WTC11 (cell line): ENCODE measurements around the gene TNIK. TPM values are rescaled to one million over a fixed set of nuclear protein-coding genes. Genes with fewer than 3 reads are reported as not detected.

ENCODE experiments used
- ATAC-seq: fragments of 200-7000 bp; cut with Tn5 transposase; 2 replicates; pipeline ENCODE4 v1.10.0; 2021; ENCODE audit warnings: mild to moderate bottlenecking, moderate library complexity
- CTCF ChIA-PET: fragments of 300-600 bp; sonication (Branson Sonifier 250); formaldehyde crosslinking; loops from one replicate; lab custom pipeline; 2021; ENCODE audit warnings: antibody characterized with exemption; lab: Charles Lee
- POLR2A ChIA-PET: fragments of 350-600 bp; sonication (Branson Sonifier 250); formaldehyde crosslinking; loops from one replicate; lab custom pipeline; 2021; ENCODE audit warnings: antibody characterized with exemption; lab: Charles Lee
- DNase-seq: peaks from one replicate; pipeline ENCODE4 v3.0.0; 2021; ENCODE audit warnings: low spot score
- H3K27ac Mint-ChIP-seq: 2 replicates; pipeline ENCODE4 v1.8.0; 2021; ENCODE audit warnings: mixed read lengths
- H3K27me3 Mint-ChIP-seq: 2 replicates; pipeline ENCODE4 v1.8.0; 2021; ENCODE audit warnings: low read depth, mild to moderate bottlenecking, moderate library complexity, mixed read lengths
- H3K36me3 Mint-ChIP-seq: 2 replicates; pipeline ENCODE4 v1.8.0; 2021; ENCODE audit warnings: mixed read lengths
- H3K4me1 Mint-ChIP-seq: 2 replicates; pipeline ENCODE4 v1.8.0; 2022; ENCODE audit warnings: mixed read lengths
- H3K4me3 Mint-ChIP-seq: 2 replicates; pipeline ENCODE4 v1.8.0; 2021; ENCODE audit warnings: mild to moderate bottlenecking, moderate library complexity, mixed read lengths
- H3K9me3 Mint-ChIP-seq: 2 replicates; pipeline ENCODE4 v1.8.0; 2021; ENCODE audit warnings: mixed read lengths
- CREB1 ChIP-seq: sonication (generic); formaldehyde crosslinking; IDR thresholded peaks from 2 replicates; pipeline ENCODE4 v1.8.0; 2023; ENCODE audit warnings: mild to moderate bottlenecking, missing genetic modification reagents
- E2F4 ChIP-seq: sonication (generic); formaldehyde crosslinking; IDR thresholded peaks from 2 replicates; pipeline ENCODE4 v1.8.1; 2022; ENCODE audit warnings: low read depth, mild to moderate bottlenecking, moderate library complexity, missing genetic modification reagents, borderline replicate concordance
- GABPB1 ChIP-seq: sonication (generic); formaldehyde crosslinking; IDR thresholded peaks from 2 replicates; pipeline ENCODE4 v1.8.1; 2023; ENCODE audit warnings: mild to moderate bottlenecking, missing genetic modification reagents
- HMGXB4 ChIP-seq: sonication (generic); formaldehyde crosslinking; IDR thresholded peaks from 2 replicates; pipeline ENCODE4 v1.8.1; 2023; ENCODE audit warnings: mild to moderate bottlenecking, moderate library complexity, missing genetic modification reagents
- MAX ChIP-seq: sonication (generic); formaldehyde crosslinking; IDR thresholded peaks from 2 replicates; pipeline ENCODE4 v1.8.0; 2022; ENCODE audit warnings: mild to moderate bottlenecking, missing genetic modification reagents
- NFATC4 ChIP-seq: fragments of 250-450 bp; sonication (Bioruptor Pico); IDR thresholded peaks from 2 replicates; pipeline ENCODE4 v1.9.0; 2021; ENCODE audit warnings: mild to moderate bottlenecking
- RELA ChIP-seq: sonication (generic); formaldehyde crosslinking; IDR thresholded peaks from 2 replicates; pipeline ENCODE4 v1.8.1; 2022; ENCODE audit warnings: missing genetic modification reagents, mild to moderate bottlenecking, borderline replicate concordance
- RORB ChIP-seq: fragments of 250-450 bp; sonication (Bioruptor Pico); IDR thresholded peaks from 2 replicates; pipeline ENCODE4 v1.9.0; 2021; ENCODE audit warnings: mild to moderate bottlenecking
- SOX15 ChIP-seq: fragments of 250-450 bp; sonication (Bioruptor Pico); IDR thresholded peaks from 2 replicates; pipeline ENCODE4 v1.9.0; 2021; ENCODE audit warnings: mild to moderate bottlenecking
- TEAD4 ChIP-seq: sonication (generic); formaldehyde crosslinking; IDR thresholded peaks from 2 replicates; pipeline ENCODE4 v1.8.0; 2022; ENCODE audit warnings: mild to moderate bottlenecking, missing genetic modification reagents
- TP53 ChIP-seq: sonication (generic); formaldehyde crosslinking; IDR thresholded peaks from 2 replicates; pipeline ENCODE4 v1.8.1; 2023; ENCODE audit warnings: mild to moderate bottlenecking, missing genetic modification reagents
- ZBTB21 ChIP-seq: sonication (generic); formaldehyde crosslinking; IDR thresholded peaks from 2 replicates; pipeline ENCODE4 v1.8.1; 2023; ENCODE audit warnings: mild to moderate bottlenecking, missing genetic modification reagents, borderline replicate concordance
- ZNF232 ChIP-seq: sonication (generic); formaldehyde crosslinking; IDR thresholded peaks from 2 replicates; pipeline ENCODE4 v1.8.0; 2022; ENCODE audit warnings: mild to moderate bottlenecking, missing genetic modification reagents
- ZNF425 ChIP-seq: fragments of 250-450 bp; sonication (Bioruptor Pico); conservative IDR thresholded peaks from 2 replicates; pipeline ENCODE4 v1.9.0; 2021; ENCODE audit warnings: mild to moderate bottlenecking
- total RNA-seq: library from RNA; stranded (reverse); gene quantifications from 3 replicates; pipeline ENCODE4 v1.2.3, GENCODE V29; 2021
- TF ChIP-seq, protein P1 (sequence below): fragments of 250-450 bp; sonication (Bioruptor Pico); IDR thresholded peaks from 2 replicates; pipeline ENCODE4 v1.9.0; 2021; ENCODE audit warnings: mild to moderate bottlenecking, borderline replicate concordance
- TF ChIP-seq, protein P2 (sequence below): sonication (generic); formaldehyde crosslinking; IDR thresholded peaks from 2 replicates; pipeline ENCODE4 v1.8.0; 2023; ENCODE audit warnings: missing genetic modification reagents
- TF ChIP-seq, protein P3 (sequence below): sonication (generic); formaldehyde crosslinking; IDR thresholded peaks from 2 replicates; pipeline ENCODE4 v1.8.0; 2022; ENCODE audit warnings: missing genetic modification reagents
- TF ChIP-seq, protein P4 (sequence below): sonication (generic); formaldehyde crosslinking; conservative IDR thresholded peaks from 2 replicates; pipeline ENCODE4 v1.8.1; 2023; ENCODE audit warnings: mild to moderate bottlenecking, low read depth, missing genetic modification reagents, moderate library complexity

Gene TNIK
- total RNA-seq, 1 experiment from 2014 or later: 50.3 TPM

DNA sequence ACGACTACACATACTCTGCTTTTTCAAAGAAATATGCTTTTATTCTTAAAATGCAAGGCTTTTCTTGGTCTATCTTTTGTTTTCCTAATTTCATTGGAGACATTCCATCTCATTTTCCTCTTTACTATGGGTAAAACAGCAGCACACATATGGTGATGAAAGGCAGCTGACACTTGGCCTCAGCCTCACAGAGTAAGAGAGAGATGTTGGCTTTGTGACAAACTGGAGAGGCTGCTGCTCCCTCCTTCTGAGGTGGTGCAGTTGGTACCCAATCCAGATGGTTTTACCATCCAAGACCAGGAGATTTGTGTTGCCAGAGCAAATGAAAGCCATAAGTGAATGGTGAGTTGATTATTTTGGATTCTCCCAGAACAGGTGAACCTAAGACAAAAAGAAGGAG, 420.5 kb downstream of the TNIK start:
- POLR2A ChIA-PET: no interaction called here
- no peak for TF ChIP-seq ZNF232 (CRISPR knock-in tag)
- no peak for TF ChIP-seq E2F4 (CRISPR knock-in tag)
- TF ChIP-seq HMGXB4 (CRISPR knock-in tag): no peak
- no peak for TF ChIP-seq RORB
- no peak for TF ChIP-seq CREB1 (CRISPR knock-in tag)
- TF ChIP-seq, protein P1, sequence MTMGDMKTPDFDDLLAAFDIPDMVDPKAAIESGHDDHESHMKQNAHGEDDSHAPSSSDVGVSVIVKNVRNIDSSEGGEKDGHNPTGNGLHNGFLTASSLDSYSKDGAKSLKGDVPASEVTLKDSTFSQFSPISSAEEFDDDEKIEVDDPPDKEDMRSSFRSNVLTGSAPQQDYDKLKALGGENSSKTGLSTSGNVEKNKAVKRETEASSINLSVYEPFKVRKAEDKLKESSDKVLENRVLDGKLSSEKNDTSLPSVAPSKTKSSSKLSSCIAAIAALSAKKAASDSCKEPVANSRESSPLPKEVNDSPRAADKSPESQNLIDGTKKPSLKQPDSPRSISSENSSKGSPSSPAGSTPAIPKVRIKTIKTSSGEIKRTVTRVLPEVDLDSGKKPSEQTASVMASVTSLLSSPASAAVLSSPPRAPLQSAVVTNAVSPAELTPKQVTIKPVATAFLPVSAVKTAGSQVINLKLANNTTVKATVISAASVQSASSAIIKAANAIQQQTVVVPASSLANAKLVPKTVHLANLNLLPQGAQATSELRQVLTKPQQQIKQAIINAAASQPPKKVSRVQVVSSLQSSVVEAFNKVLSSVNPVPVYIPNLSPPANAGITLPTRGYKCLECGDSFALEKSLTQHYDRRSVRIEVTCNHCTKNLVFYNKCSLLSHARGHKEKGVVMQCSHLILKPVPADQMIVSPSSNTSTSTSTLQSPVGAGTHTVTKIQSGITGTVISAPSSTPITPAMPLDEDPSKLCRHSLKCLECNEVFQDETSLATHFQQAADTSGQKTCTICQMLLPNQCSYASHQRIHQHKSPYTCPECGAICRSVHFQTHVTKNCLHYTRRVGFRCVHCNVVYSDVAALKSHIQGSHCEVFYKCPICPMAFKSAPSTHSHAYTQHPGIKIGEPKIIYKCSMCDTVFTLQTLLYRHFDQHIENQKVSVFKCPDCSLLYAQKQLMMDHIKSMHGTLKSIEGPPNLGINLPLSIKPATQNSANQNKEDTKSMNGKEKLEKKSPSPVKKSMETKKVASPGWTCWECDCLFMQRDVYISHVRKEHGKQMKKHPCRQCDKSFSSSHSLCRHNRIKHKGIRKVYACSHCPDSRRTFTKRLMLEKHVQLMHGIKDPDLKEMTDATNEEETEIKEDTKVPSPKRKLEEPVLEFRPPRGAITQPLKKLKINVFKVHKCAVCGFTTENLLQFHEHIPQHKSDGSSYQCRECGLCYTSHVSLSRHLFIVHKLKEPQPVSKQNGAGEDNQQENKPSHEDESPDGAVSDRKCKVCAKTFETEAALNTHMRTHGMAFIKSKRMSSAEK: no peak
- TF ChIP-seq TP53 (CRISPR knock-in tag): no peak
- TF ChIP-seq, protein P2, sequence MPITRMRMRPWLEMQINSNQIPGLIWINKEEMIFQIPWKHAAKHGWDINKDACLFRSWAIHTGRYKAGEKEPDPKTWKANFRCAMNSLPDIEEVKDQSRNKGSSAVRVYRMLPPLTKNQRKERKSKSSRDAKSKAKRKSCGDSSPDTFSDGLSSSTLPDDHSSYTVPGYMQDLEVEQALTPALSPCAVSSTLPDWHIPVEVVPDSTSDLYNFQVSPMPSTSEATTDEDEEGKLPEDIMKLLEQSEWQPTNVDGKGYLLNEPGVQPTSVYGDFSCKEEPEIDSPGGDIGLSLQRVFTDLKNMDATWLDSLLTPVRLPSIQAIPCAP (CRISPR knock-in tag): no peak

DNA sequence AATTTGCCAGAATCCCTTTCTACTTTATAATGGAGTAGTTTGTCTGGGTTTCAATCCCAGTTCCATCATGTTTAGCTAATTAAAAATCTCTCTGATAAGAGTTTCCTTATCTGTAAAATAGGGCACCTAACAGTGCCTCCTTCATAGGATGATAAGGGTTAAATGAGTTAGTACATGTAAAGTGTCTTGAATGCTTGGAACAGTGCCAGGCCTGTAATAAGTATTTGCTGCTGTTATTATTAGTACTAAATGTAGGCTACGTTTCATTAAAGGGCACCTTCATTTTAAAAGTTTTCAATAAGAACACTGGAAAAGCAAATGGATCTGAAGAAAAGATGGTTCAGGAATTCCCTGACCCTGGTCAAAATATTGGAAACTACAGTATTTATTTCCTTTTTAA, 421.9 kb downstream of the TNIK start:
- Mint-ChIP-seq H3K27me3 (no peaks in the 10 kb centered on the region), H3K36me3 (no peaks in the 10 kb centered on the region), H3K9me3 (no peaks in the 10 kb centered on the region), H3K27ac (no peak overlapping the region), H3K4me1 (no peaks in the 10 kb centered on the region), H3K4me3 (no peak overlapping the region)
- ChIA-PET CTCF (no interaction called here), POLR2A (no interaction called here)
- ATAC-seq (no peak), DNase-seq (no peak)
- TF ChIP-seq NFATC4 (no peak), RORB (no peak), TP53 (CRISPR knock-in tag) (no peak), GABPB1 (CRISPR knock-in tag) (no peak), SOX15 (no peak), TEAD4 (CRISPR knock-in tag) (no peak), RELA (CRISPR knock-in tag) (no peak), ZNF425 (CRISPR knock-in tag) (no peak), ZBTB21 (CRISPR knock-in tag) (no peak), MAX (CRISPR knock-in tag) (no peak)
- TF ChIP-seq, protein P3, sequence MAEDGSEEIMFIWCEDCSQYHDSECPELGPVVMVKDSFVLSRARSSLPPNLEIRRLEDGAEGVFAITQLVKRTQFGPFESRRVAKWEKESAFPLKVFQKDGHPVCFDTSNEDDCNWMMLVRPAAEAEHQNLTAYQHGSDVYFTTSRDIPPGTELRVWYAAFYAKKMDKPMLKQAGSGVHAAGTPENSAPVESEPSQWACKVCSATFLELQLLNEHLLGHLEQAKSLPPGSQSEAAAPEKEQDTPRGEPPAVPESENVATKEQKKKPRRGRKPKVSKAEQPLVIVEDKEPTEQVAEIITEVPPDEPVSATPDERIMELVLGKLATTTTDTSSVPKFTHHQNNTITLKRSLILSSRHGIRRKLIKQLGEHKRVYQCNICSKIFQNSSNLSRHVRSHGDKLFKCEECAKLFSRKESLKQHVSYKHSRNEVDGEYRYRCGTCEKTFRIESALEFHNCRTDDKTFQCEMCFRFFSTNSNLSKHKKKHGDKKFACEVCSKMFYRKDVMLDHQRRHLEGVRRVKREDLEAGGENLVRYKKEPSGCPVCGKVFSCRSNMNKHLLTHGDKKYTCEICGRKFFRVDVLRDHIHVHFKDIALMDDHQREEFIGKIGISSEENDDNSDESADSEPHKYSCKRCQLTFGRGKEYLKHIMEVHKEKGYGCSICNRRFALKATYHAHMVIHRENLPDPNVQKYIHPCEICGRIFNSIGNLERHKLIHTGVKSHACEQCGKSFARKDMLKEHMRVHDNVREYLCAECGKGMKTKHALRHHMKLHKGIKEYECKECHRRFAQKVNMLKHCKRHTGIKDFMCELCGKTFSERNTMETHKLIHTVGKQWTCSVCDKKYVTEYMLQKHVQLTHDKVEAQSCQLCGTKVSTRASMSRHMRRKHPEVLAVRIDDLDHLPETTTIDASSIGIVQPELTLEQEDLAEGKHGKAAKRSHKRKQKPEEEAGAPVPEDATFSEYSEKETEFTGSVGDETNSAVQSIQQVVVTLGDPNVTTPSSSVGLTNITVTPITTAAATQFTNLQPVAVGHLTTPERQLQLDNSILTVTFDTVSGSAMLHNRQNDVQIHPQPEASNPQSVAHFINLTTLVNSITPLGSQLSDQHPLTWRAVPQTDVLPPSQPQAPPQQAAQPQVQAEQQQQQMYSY (CRISPR knock-in tag): no peak
- TF ChIP-seq, protein P4, sequence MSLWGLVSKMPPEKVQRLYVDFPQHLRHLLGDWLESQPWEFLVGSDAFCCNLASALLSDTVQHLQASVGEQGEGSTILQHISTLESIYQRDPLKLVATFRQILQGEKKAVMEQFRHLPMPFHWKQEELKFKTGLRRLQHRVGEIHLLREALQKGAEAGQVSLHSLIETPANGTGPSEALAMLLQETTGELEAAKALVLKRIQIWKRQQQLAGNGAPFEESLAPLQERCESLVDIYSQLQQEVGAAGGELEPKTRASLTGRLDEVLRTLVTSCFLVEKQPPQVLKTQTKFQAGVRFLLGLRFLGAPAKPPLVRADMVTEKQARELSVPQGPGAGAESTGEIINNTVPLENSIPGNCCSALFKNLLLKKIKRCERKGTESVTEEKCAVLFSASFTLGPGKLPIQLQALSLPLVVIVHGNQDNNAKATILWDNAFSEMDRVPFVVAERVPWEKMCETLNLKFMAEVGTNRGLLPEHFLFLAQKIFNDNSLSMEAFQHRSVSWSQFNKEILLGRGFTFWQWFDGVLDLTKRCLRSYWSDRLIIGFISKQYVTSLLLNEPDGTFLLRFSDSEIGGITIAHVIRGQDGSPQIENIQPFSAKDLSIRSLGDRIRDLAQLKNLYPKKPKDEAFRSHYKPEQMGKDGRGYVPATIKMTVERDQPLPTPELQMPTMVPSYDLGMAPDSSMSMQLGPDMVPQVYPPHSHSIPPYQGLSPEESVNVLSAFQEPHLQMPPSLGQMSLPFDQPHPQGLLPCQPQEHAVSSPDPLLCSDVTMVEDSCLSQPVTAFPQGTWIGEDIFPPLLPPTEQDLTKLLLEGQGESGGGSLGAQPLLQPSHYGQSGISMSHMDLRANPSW: no peak

More for the DNA sequence above, 420.5 kb downstream of the TNIK start:
- CTCF ChIA-PET: no interaction called here
- H3K36me3 Mint-ChIP-seq: no peaks in the 10 kb centered on the region
- H3K9me3 Mint-ChIP-seq: no peaks in the 10 kb centered on the region
- no peak overlapping the region for H3K27ac Mint-ChIP-seq
- no peak overlapping the region for H3K4me3 Mint-ChIP-seq
- no peak for DNase-seq
- H3K27me3 Mint-ChIP-seq: no peaks in the 10 kb centered on the region
- no peaks in the 10 kb centered on the region for H3K4me1 Mint-ChIP-seq
- no peak for ATAC-seq
